Umbilical cord (tissue), 2 donors: Measurements from ENCODE around the gene GABRR2. TPM values are rescaled to one million over a fixed set of nuclear protein-coding genes. Genes with fewer than 3 reads are reported as not detected.
"Not testable (repeated sequence)": the region's sequence is repeated elsewhere in the genome, so short reads cannot be mapped to it uniquely, and the experiment has no call there.

Experiments
- DNase-seq: peaks from one replicate; pipeline ENCODE4 v3.0.0-alpha.2; 2015; ENCODE audit warnings: low spot score
- total RNA-seq: library from RNA; depleted of rRNA; stranded (reverse); fragments of >200 nt; gene quantifications from one replicate; pipeline ENCODE4 v1.2.3, GENCODE V29; 2014; ENCODE audit warnings: low replicate concordance; ENCODE audit not compliant: insufficient read depth

GABRR2 gene
- total RNA-seq, 1 donor from 2014 or later: not detected

DNA sequence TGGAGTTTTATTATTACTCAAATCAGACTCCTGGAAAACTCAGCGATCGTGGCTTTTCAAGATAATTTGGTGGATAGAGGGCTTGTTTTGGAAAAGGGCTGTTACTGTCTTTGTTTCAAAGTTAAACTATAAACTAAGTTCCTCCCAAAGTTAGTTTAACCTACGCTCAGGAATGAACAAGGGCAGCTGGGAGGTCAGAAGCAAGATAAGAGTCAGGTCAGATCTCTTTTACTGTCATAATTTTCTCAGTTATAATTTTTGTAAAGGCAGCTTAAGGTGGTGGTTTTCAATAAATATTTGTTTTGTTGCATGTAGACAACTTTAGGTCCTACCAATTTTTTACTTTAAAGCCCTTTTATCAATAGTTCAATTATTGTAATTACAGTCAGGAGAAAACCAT lies 9.2 kb upstream of the GABRR2 start:
- DNase-seq: no peak

DNA sequence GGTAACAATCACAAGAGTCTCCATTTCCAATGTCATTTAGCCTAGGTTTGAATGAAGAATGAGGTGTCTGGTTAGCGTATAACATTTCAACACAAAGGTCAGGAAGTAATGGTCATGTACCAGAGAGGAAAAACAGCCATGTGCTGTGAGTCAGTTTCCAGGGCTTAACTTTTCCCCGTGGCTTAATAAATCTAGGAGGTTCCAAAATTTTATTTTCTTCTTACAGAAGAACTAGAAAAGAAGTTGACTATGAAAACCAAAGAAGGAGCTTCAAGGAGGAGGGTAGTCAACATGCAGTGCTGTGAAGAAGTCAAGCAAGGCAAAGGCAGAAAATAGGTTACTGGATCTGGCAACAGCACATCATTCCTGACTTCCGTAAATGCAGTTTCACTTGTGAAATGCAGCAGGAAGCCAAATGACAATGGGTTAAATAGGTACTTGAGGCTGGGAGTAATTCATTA lies 8.4 kb upstream of the GABRR2 start:
- no peak for DNase-seq

DNA sequence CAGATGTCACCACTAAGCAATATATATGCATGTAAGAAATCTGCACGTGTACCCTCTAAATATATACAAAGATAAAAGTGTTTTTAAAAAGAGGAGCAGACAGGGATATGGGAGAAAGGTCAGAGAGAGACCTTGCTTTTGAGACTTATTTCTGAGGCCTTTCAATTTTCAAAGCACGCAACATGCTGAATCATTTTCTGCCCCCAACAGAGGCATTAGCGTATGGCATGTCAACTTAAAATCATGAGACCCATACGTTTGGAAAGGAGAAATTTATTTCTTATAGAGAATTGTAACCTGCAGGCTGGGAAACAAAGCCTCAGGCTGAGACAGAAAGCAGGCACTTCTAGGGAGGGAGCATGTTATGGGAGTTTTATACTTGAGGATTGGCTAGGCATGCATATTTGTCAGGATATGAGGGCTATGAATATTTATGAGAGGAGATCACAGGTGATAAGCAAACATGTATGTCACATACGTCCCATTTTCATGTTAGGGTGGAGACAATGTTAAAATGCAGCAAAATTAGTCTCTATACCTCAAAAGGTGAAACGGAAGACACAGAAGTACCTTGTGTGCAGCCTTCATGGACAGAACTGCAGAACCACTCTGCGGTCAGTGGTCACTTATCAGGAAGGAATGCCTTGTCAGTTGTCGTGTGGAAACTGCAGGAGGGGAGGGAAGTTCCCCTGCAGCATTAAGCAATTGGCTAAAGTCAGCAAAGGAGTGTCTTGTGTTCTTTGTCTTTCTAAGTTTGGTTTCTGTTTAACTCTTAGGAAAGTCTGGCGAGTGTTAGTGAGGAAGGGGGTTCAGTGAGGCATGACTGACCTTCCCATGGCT lies 6.3 kb upstream of the GABRR2 start:
- peak; percentile 14 for DNase-seq

DNA sequence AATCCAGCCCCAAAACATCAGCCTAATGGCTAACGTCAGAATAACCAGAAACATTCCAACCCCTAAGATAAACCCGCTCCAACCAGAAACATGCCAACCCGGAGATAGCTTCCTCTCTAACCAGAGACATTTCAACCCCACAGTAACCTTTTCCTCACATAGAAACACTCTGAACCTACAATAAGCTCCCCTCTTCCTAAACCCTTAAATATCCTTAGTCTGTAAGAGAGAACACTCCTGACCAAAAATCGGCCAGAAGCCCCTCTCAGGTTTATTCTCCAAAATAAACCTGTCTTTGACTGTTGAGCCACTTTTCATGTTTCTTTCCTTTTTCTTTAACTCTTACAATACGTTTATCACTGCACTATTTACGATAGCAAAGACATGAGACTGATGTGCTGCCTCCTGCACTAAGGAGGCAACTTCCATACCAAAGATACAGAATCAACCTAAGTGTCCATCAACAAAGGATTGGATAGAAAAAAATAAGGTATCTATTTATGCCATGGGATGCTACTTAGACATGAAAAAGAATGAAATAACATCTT lies 5.0 kb upstream of the GABRR2 start:
- DNase-seq: no peak

DNA sequence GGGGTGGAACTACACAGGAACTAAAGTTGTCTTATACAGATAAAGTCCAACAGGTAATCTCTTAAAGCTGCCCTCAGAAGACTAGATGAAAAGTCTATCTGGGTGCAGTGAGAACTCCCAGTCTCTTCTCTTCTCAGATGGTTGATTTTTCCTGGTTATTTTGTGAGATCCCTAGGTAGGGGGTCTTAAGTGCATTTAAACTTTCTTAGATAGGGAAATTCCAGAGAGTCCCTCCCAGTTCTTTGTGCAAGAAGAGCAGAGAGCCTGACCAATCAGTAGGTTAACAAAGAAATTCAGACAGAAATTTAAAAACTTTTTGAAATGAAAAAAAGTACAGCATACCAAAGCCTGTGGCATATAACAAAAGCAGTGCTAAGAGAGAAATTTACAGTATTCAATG lies 2.0 kb upstream of the GABRR2 start:
- no peak for DNase-seq

DNA sequence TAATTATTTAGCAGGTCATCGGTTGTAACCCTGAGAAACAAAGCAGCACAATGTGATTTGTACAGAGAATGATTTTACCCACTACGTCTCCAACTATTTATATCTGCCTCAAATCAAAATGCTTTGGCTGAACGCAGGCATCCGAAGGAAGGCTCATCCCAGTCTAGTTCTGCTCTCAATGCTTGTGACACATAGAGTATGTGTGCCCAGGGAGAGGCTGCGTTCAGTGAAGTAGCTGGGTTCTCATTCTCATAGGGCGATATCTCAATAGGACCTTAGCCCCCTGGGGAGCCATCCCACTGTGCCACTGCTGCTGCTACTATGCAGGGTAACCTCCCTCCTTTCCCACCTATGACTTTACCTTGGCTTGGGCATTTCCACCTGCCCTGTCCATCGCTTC lies 407 bp downstream of the GABRR2 start:
- no peak for DNase-seq

DNA sequence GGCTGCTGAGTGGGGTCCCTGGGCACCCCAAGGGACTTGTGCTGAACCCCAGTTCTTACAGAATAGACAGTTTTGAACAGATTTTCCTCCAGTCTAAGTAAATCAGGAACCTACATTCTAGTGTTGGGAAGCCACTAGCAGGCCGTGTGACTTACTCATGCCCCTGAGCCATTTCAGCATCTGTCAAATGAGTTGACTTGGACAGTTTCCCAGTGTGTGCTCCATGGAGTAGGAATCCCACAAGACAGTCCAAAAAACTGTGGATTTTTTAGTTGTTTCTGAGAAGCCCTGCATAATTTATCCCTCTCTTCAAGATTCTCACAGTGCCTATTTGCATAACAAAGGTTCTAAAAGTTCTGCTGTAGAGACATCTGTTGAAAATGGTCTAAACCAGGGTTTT lies 2.1 kb downstream of the GABRR2 start:
- peak; percentile 76 for DNase-seq

DNA sequence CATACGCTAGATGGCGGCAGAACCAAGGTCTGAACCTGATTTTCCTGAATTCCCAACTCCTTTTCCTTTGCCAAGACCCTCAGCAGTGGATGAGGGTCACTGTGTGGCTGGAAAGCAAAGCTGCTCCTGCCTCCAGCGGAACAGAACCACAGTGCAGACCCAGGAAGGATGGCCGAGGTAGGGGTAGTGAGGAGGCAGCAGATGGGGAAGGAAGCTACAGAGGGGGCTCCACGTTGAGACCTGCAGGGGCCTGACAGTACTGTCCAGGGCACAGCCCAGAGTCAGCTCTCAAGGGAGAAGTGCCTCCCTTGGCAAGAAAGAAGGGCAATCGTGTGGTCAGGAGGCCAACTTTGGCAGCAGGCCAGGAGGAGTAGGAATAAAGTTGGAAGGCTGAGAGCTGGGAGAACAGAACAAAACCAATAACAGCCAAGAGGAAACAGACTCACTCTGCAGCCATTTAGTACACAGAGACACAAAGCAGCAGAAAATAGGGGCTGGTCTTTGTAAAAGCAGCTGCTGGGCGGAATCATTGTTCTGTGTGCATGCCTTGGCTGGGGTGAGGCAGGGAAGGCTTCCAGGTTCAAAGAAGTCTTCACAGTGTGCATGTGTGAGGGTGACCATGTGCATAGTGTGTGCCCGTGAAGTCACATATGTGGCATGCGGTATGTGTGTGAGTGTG lies 3.1 kb downstream of the GABRR2 start:
- peak; percentile 71 for DNase-seq

DNA sequence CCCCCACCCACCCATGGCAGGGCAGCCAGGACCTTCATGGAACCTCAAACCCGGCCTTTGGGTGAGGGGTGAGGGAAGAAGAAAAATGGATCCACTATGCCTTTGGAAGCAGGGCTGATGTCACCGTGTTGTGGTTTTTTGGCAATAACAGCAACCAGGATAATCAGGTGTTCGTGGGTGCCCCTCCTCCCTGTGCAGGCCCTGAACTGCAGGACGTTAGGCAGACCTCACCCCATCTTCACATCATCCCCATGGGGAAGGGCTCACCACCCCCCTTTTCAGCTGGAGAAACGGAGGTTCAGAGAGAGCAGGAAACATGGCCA lies 3.6 kb downstream of the GABRR2 start:
- no peak for DNase-seq

DNA sequence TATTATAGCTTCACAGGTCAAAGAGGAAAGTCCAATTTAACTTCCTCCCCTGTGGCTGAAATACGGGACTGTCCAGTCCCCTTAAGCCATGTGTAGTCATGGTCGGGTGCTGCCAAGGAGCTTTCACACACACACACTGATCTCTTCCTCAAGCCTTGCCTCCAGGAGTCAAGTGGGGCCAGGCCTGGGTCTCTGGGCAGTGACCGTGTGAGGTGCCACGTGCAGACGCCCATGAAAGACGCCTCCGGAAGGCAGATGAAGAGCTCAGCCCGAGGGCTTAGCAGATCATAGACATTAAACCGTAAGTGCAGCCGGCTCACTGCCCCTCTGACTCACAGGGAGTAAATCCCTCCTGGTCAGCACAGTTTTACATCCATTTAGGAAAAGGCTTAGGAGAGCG lies 4.2 kb downstream of the GABRR2 start:
- peak; percentile 83 for DNase-seq

DNA sequence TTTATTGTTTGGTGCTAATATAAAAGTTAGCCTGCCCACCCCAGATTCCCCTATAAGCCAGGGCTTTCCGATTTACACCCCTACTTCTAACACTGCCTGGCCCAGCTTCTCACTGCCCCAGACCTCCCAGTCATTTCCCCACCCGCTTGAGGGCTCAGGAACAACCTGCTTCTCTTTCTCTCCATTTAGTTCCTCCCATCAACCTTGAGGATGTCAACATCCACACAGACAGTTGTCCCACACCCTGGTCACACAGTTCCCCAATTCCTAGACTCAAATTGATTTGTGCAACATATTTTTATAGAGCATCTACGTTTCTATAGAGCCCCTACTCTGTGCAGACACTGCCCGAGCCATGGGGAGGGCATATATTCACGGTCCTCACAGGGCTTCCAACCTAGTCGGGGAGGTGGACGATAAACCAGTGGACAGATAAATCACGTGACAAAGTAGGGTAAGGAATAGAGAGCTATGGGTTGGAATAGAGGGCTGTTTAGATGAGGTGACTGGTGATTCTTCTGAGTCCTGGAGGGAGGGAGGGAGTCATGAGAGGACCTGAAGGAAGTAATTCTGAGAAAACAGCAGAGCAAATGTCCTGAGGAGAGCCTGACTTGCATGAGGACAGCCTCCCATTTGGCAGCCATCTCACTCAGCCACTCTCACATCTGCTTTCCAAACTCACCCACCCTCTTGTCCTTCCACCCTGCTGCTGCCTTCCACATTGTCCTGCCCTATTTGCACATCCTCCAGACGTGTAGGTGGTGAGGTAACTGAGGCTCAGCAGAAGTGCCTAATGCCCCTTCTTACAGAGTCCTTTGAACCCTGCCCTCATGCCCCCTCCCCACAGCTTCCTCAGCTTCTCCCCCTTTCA lies 6.3 kb downstream of the GABRR2 start:
- DNase-seq: no peak

DNA sequence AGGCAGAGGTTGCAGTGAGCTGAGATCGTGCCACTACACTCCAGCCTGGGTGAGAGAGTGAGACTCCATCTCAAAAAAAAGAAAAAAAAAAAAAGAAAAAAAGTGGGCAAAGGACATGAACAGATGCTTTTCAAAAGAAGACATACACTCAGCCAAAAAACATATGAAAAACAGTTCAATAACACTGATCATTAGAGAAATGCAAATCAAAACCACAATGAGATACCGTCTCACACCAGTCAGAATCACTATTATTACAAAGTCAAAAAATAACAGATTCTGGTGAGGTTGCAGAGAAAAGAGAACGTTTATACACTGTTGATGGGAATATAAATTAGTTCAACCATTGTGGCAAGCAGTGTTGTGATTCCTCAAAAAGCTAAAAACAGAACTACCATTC lies 10.6 kb downstream of the GABRR2 start:
- DNase-seq: not testable (repeated sequence)

DNA sequence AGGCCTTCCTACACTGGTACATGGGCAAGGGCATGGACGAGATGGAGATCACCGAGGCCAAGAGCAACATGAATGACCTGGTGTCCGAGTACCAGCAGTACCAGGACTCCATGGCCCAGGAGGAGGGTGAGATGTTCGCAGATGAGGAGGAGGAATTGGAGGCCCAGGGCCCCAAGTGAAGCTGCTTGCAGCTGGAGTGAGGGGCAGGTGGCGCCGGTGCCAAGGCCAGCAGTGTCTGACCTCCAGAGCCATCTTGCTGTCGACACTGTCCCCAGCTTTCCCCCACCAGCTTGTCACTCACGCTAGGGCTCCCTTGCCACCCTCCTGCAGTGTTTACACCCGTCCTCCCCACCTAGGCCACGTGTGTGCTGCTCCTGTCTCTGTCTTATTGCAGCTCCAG lies 12.2 kb downstream of the GABRR2 start:
- no peak for DNase-seq

DNA sequence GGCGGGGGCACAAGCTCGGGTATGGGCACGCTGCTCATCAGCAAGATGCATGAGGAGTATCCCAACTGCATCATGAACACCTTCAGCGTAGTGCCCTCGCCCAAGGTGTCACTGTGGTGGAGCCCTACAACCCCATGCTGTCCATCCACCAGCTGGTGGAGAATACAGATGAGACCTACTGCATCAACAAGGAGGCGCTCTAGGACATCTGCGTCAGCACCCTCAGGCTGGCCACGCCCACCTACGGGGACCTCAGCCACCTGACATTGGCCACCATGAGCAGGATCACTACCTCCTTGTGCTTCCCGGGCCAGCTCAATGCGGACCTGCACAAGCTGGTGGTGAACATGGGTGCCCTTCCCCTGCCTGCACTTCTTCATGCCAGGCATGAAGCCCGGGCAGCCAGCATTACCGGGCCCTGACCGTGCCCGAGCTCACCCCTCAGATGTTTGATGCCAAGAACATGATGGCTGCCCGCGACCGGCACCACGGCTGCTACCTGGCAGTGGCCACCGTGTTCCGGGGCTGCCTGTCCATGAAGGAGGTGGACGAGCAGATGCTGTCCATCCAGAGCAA lies 12.8 kb downstream of the GABRR2 start:
- DNase-seq: no peak

DNA sequence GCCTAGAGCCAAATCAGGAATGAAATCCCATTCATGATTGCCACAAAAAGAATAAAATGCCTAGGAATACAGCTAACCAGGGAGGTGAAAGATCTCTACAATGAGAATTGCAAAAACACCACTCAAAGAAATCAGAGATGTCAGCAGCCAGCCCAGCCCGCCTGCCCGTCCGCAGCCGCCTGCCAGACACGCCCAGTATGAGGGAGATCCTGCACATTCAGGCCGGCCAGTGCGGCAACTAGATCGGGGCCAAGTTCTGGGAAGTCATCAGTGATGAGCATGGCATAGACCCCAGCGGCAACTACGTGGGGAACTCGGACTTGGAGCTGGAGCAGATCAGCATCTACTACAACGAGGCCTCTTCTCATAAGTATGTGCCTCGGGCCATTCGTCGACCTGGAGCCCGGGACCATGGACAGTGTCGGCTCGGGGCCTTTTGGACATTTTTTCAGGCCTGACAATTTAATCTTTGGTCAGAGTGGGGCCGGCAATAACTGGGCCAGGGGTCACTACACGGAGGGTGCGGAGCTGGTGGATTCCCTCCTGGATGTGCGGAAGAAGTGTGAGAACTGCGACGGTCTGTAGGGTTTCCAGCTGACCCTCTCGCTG lies 13.4 kb downstream of the GABRR2 start:
- DNase-seq: no peak

DNA sequence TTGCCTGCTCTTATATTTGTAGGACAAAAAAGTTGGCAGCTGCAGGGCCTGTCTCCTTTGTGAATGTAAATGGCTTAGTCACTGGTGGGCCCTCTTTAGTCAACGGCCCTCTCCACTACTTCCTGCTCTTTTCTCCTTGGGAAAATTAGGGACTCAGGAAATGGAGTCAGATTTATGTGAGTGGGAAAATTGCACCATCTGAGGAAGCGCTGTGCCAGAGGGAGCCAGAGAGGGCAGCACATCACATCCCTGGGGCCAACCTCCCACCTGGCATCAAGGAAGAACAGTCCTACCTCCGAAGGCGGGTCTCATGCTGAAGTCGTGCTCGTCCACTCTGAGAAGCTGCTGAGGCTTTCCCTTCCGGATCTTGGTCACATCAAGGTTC lies 15.6 kb downstream of the GABRR2 start:
- DNase-seq: no peak

DNA sequence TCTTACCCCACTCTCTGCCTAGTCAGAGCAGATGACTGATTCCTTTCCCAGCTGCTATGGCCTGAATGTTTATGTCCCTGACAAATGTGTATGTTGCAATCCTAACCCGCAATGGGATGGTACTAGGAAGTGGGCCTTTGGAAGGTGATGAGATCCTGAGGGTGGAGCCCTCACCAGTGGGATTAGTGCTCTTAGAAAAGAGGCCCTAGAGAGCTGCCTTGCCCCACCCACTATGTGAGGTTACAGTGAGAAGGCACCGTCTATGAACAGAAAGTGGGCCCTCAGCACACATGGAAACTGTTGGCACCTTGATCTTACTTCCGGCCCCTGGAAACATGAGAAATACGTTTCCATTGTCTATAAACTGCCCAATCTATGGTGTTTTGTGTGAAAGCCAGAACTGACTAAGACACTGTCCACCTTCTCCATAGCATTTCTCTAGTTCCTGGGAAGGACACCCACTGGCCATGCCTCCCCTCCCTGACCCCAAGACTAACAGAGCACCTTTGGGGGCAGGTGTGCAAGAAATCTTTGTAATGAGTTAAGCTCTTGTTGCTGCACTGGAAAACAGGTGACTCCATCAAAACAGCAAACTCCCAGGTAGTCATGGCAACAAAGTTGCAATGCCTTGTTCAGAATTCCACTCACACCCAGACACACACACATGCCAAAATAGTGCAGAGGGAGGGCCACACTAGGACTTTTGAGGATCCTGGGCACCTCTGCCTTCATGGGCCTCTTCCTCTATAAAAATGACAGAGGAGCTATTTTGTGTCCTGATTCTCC lies 16.2 kb downstream of the GABRR2 start:
- no peak for DNase-seq

DNA sequence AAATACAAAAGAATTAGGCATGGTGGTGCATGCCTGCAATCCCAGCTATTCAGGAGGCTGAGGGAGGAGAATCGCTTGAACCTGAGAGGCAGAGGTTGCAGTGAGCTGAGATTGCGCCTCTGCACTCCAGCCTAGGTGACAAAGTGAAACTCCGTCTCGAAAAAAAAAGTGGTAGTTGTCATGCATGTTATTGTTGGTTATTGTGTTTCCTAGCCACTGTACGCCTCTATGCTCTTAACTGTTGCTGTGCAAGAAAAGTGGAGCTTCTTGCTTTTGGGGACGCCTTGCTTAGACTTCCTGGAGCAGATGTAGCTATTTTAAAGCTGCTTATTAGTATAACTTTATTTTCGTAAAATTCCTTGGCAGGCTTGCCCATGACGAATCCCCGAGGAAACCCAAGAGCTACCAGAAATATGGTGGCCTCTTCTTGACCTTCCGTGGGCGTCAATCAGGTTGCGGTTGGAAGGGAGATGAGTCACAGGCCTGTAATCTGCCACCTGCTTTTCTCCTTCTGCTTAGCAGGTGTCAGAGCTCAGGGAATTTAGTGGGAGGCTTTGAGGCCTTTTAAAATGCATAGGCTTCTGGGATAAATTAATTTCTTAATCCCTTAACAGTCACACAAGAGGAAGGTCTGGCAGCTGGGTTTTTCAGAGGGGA lies 17.3 kb downstream of the GABRR2 start:
- peak; percentile 65 for DNase-seq

DNA sequence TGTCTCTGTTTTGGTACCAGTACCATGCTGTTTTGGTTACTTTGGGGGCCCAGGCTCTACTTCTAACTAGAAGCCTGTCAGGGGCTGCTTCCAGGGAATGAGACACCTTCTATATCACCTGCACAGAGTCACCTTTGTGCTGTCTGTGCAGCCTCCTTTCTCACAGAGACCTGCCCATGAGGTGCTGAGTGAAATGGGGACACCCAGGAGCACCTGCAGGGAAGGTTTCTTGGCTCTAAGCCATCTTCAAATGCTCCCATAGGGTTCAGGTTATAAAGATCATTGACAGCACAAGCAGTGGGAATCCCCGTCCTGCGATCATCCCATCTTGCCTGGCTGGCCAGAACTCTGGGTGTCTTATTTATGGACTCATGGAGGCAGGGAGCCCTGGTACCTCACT lies 19.1 kb downstream of the GABRR2 start:
- DNase-seq: no peak

DNA sequence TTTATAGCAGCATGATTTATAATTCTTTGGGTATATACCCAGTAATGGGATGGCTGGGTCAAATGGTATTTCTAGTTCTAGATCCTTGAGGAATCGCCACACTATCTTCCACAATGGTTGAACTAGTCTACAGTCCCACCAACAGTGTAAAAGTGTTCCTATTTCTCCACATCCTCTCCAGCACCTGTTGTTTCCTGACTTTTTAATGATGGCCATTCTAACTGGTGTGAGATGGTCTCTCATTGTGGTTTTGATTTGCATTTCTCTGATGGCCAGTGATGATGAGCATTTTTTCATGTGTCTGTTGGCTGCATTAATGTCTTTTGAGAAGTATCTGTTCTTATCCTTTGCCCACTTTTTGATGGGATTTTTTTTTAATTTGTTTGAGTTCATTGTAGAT lies 20.0 kb downstream of the GABRR2 start:
- not testable (repeated sequence) for DNase-seq
